MM.1S (cell line): ENCODE results near the gene NDN.
"Not testable (repeated sequence)": the region's sequence is repeated elsewhere in the genome, so short reads cannot be mapped to it uniquely, and the experiment has no call there.

Source experiments
- DNase-seq: peaks from one replicate; pipeline ENCODE4 v3.0.0-alpha.2; 2015
- H2AFZ ChIP-seq: fragments of 300-600 bp; sonication (generic); 2 replicates; pipeline ENCODE4 v1.6.0; 2016; ENCODE audit warnings: antibody characterized with exemption, low read length
- H3F3A ChIP-seq: fragments of 300-600 bp; sonication (generic); 2 replicates; pipeline ENCODE4 v1.6.1; 2016; ENCODE audit warnings: mild to moderate bottlenecking, antibody characterized with exemption, low read length, moderate library complexity, mixed read lengths; ENCODE audit not compliant: insufficient read depth
- H3K27ac ChIP-seq: fragments of 300-600 bp; sonication (generic); 2 replicates; pipeline ENCODE4 v1.5.1; 2016; ENCODE audit warnings: mild to moderate bottlenecking, low read length
- H3K27me3 ChIP-seq: fragments of 300-600 bp; sonication (generic); replicated peaks from 2 replicates; pipeline ENCODE4 v1.6.0; 2016; ENCODE audit warnings: low read length; ENCODE audit not compliant: insufficient read depth
- H3K36me3 ChIP-seq: fragments of 300-600 bp; sonication (generic); replicated peaks from 2 replicates; pipeline ENCODE4 v1.6.1; 2016; ENCODE audit warnings: mild to moderate bottlenecking, low read length, mixed read lengths; ENCODE audit not compliant: insufficient read depth
- H3K4me1 ChIP-seq: fragments of 300-600 bp; sonication (generic); 2 replicates; pipeline ENCODE4 v1.6.1; 2016; ENCODE audit warnings: low read length, mixed read lengths
- H3K4me2 ChIP-seq: fragments of 300-600 bp; sonication (generic); 2 replicates; pipeline ENCODE4 v1.6.0; 2016; ENCODE audit warnings: low read depth, low read length
- H3K4me3 ChIP-seq: fragments of 300-600 bp; sonication (generic); 2 replicates; pipeline ENCODE4 v1.5.1; 2016; ENCODE audit warnings: low read length, mixed read lengths
- H3K79me2 ChIP-seq: fragments of 300-600 bp; sonication (generic); 2 replicates; pipeline ENCODE4 v1.6.1; 2016; ENCODE audit warnings: mixed run types, low read length, mixed read lengths
- H3K9ac ChIP-seq: fragments of 300-600 bp; sonication (generic); 2 replicates; pipeline ENCODE4 v1.6.1; 2016; ENCODE audit warnings: low read length, mixed read lengths
- H3K9me2 ChIP-seq: fragments of 300-600 bp; sonication (generic); replicated peaks from 2 replicates; pipeline ENCODE4 v1.6.1; 2016; ENCODE audit warnings: mild to moderate bottlenecking, low read length, mixed read lengths; ENCODE audit not compliant: insufficient read depth
- H3K9me3 ChIP-seq: fragments of 300-600 bp; sonication (generic); replicated peaks from 2 replicates; pipeline ENCODE4 v1.6.1; 2016; ENCODE audit warnings: mild to moderate bottlenecking, low read length, mixed read lengths; ENCODE audit not compliant: insufficient read depth
- H4K20me1 ChIP-seq: fragments of 300-600 bp; sonication (generic); 2 replicates; pipeline ENCODE4 v1.6.1; 2016; ENCODE audit warnings: mild to moderate bottlenecking, low read length, moderate library complexity, mixed read lengths; ENCODE audit not compliant: insufficient read depth
- CTCF ChIP-seq: fragments of 300-600 bp; sonication (generic); IDR thresholded peaks from 2 replicates; pipeline ENCODE4 v1.5.1; 2016; ENCODE audit warnings: antibody characterized with exemption, low read length, mixed read lengths
- EZH2 ChIP-seq: fragments of 300-600 bp; sonication (generic); optimal IDR thresholded peaks from 2 replicates; pipeline ENCODE3; 2017; ENCODE audit warnings: low read depth, mild to moderate bottlenecking, antibody characterized with exemption, low read length, mixed read lengths
- EZH2phosphoT487 ChIP-seq: fragments of 300-600 bp; sonication (generic); IDR thresholded peaks from 2 replicates; pipeline ENCODE4 v1.6.1; 2018; ENCODE audit warnings: antibody characterized with exemption, low read length

The NDN gene

GRCh38 chr15:23687143-23687470 is at the start of gene NDN:
Gene NDN (minus strand): TSS chr15:23687305. CDS start chr15:23687217, 88 bp downstream.
- H3K27ac ChIP-seq: no peak within 1 kb of the TSS
- no peaks in the 10 kb centered on the region for H3K9me2 ChIP-seq
- no peak within 1 kb of the TSS for H3K9ac ChIP-seq
- TF ChIP-seq CTCF: no peak
- TF ChIP-seq EZH2: no peak
- no peak for TF ChIP-seq EZH2phosphoT487
- H3K4me3 ChIP-seq: no peak within 1 kb of the TSS
- no peaks in the 10 kb centered on the region for H3K9me3 ChIP-seq
- no peak within 1 kb of the TSS for H3K4me2 ChIP-seq
- no peaks in the 10 kb centered on the region for H3K79me2 ChIP-seq
- no peaks in the 10 kb centered on the region for H3K27me3 ChIP-seq
- DNase-seq: no peak
- no peaks in the 10 kb centered on the region for H3K36me3 ChIP-seq
- H3F3A ChIP-seq: no peaks in the 10 kb centered on the region
- H2AFZ ChIP-seq: no peak within 1 kb of the TSS
- H3K4me1 ChIP-seq: no peaks in the 10 kb centered on the region
- H4K20me1 ChIP-seq: no peaks in the 10 kb centered on the region

GRCh38 chr15:23736033-23736673 is 49.0 kb upstream of the NDN start:
- H3K4me1 ChIP-seq: no peaks in the 10 kb centered on the region
- no peaks in the 10 kb centered on the region for H3F3A ChIP-seq
- no peak for DNase-seq
- H3K79me2 ChIP-seq: no peaks in the 10 kb centered on the region
- H3K27me3 ChIP-seq: no peaks in the 10 kb centered on the region
- H3K9me2 ChIP-seq: no peaks in the 10 kb centered on the region
- H3K4me3 ChIP-seq: no peak overlapping the region
- no peak for TF ChIP-seq CTCF
- TF ChIP-seq EZH2phosphoT487: no peak
- TF ChIP-seq EZH2: no peak
- H2AFZ ChIP-seq: no peak overlapping the region
- no peaks in the 10 kb centered on the region for H3K9me3 ChIP-seq
- no peaks in the 10 kb centered on the region for H3K36me3 ChIP-seq
- no peaks in the 10 kb centered on the region for H4K20me1 ChIP-seq
- H3K4me2 ChIP-seq: no peak overlapping the region
- no peak overlapping the region for H3K9ac ChIP-seq
- H3K27ac ChIP-seq: no peak overlapping the region

- Histone ChIP-seq H3K27ac (no peak overlapping the region), H3K79me2 (no peaks in the 10 kb centered on the region), H3K36me3 (no peaks in the 10 kb centered on the region), H3K27me3 (no peaks in the 10 kb centered on the region), H3F3A (no peaks in the 10 kb centered on the region), H3K4me1 (no peaks in the 10 kb centered on the region), H3K9me3 (no peaks in the 10 kb centered on the region), H3K9ac (no peak overlapping the region), H4K20me1 (no peaks in the 10 kb centered on the region), H3K4me3 (no peak overlapping the region), H3K9me2 (no peaks in the 10 kb centered on the region), H3K4me2 (no peak overlapping the region), H2AFZ (no peak overlapping the region)
- DNase-seq: no peak
- TF ChIP-seq CTCF (no peak), EZH2 (no peak), EZH2phosphoT487 (no peak)
These were observed 47.8 kb upstream of the NDN start for GRCh38 chr15:23734862-23735261.

GRCh38 chr15:23713874-23714656 is 27.0 kb upstream of the NDN start:
- not testable (repeated sequence) for H3K4me2 ChIP-seq, H3K79me2 ChIP-seq, H3K9me2 ChIP-seq, H3K27me3 ChIP-seq, H3K4me1 ChIP-seq, DNase-seq, H3K9me3 ChIP-seq, H3K27ac ChIP-seq, H3K9ac ChIP-seq, H3F3A ChIP-seq, H4K20me1 ChIP-seq, H3K4me3 ChIP-seq, H3K36me3 ChIP-seq, H2AFZ ChIP-seq
